Duodenal mucosa (tissue), 2 donors: Measurements from ENCODE around the gene PRR29.

Experiments
- H3K27ac ChIP-seq: one replicate; pipeline ENCODE4 v1.7.0; 2013; ENCODE audit warnings: low read depth, low read length
- H3K27me3 ChIP-seq, 2 donors: one replicate each; pipeline ENCODE4 v1.7.0; 2013; ENCODE audit warnings: low read length in 2 of 2, control low read depth in 1 of 2; ENCODE audit not compliant: insufficient read depth in 2 of 2, control insufficient read depth in 1 of 2
- H3K36me3 ChIP-seq, 2 donors: one replicate each; pipeline ENCODE4 v1.7.0; 2013; ENCODE audit warnings: low read length in 2 of 2, control low read depth in 1 of 2; ENCODE audit not compliant: insufficient read depth in 2 of 2, control insufficient read depth in 1 of 2
- H3K4me1 ChIP-seq, 2 donors: one replicate each; pipeline ENCODE4 v1.7.0; 2013; ENCODE audit warnings: low read length in 2 of 2, control low read depth in 1 of 2; ENCODE audit not compliant: insufficient read depth in 2 of 2, control insufficient read depth in 1 of 2
- H3K4me3 ChIP-seq, 2 donors: one replicate each; pipeline ENCODE4 v1.7.0; 2013; ENCODE audit warnings: low read length in 2 of 2, low read depth in 1 of 2
- H3K9ac ChIP-seq, 2 donors: one replicate each; pipeline ENCODE4 v1.7.0; 2013; ENCODE audit warnings: low read length in 2 of 2, low read depth in 1 of 2
- H3K9me3 ChIP-seq, 2 donors: one replicate each; pipeline ENCODE4 v1.7.0; 2013; ENCODE audit warnings: low read length in 2 of 2, control low read depth in 1 of 2; ENCODE audit not compliant: control insufficient read depth in 1 of 2

PRR29 gene

GRCh38 chr17:63998050-63998720 is at the start of gene PRR29:
Gene PRR29 (plus strand): TSS chr17:63998351. CDS start chr17:63998365, 14 bp downstream.
- H3K36me3 ChIP-seq = peaks cover 0 to 3% of the 10 kb centered on the region in 2 donors
- H3K9me3 ChIP-seq = no peaks in the 10 kb centered on the region
- H3K4me1 ChIP-seq = peaks cover 4 to 21% of the 10 kb centered on the region in 2 donors
- peak within 1 kb of the TSS in 1 of 2 donors; percentile 10 for H3K9ac ChIP-seq
- H3K4me3 ChIP-seq = peak within 1 kb of the TSS; percentile 73 to 82
- H3K27ac ChIP-seq = no peak within 1 kb of the TSS
- H3K27me3 ChIP-seq = peaks cover 9 to 21% of the 10 kb centered on the region in 2 donors

GRCh38 chr17:63948521-63948920 is 49.6 kb upstream of the PRR29 start:
- Histone ChIP-seq H3K27ac (no peak overlapping the region), H3K4me1 (peaks cover 0 to 3% of the 10 kb centered on the region in 2 donors)

GRCh38 chr17:63949576-63950250 is 48.4 kb upstream of the PRR29 start:
- Histone ChIP-seq H3K36me3 (no peaks in the 10 kb centered on the region), H3K4me1 (peaks cover 0 to 3% of the 10 kb centered on the region in 2 donors), H3K4me3 (no peak overlapping the region), H3K9ac (no peak overlapping the region), H3K27me3 (no peaks in the 10 kb centered on the region), H3K27ac (no peak overlapping the region), H3K9me3 (no peaks in the 10 kb centered on the region)

More at GRCh38 chr17:63948521-63948920, 49.6 kb upstream of the PRR29 start:
- H3K27me3 ChIP-seq = no peaks in the 10 kb centered on the region
- H3K4me3 ChIP-seq = no peak overlapping the region
- H3K36me3 ChIP-seq = no peaks in the 10 kb centered on the region
- H3K9ac ChIP-seq = no peak overlapping the region
- no peaks in the 10 kb centered on the region for H3K9me3 ChIP-seq

GRCh38 chr17:63950940-63951907 is 46.9 kb upstream of the PRR29 start:
- no peak overlapping the region for H3K9ac ChIP-seq
- H3K4me3 ChIP-seq = no peak overlapping the region
- no peaks in the 10 kb centered on the region for H3K27me3 ChIP-seq
- H3K27ac ChIP-seq = no peak overlapping the region
- H3K9me3 ChIP-seq = no peaks in the 10 kb centered on the region
- peaks cover 0 to 3% of the 10 kb centered on the region in 2 donors for H3K4me1 ChIP-seq
- no peaks in the 10 kb centered on the region for H3K36me3 ChIP-seq

GRCh38 chr17:63954402-63955063 is 43.6 kb upstream of the PRR29 start:
- no peak overlapping the region for H3K9ac ChIP-seq
- H3K27ac ChIP-seq = no peak overlapping the region
- no peaks in the 10 kb centered on the region for H3K36me3 ChIP-seq
- no peak overlapping the region for H3K4me3 ChIP-seq
- H3K4me1 ChIP-seq = no peaks in the 10 kb centered on the region
- H3K27me3 ChIP-seq = no peaks in the 10 kb centered on the region
- H3K9me3 ChIP-seq = no peaks in the 10 kb centered on the region

GRCh38 chr17:63955232-63955631 is 42.9 kb upstream of the PRR29 start:
- H3K9ac ChIP-seq = no peak overlapping the region
- H3K4me3 ChIP-seq = no peak overlapping the region
- H3K4me1 ChIP-seq = no peaks in the 10 kb centered on the region
- no peaks in the 10 kb centered on the region for H3K36me3 ChIP-seq
- no peak overlapping the region for H3K27ac ChIP-seq
- no peaks in the 10 kb centered on the region for H3K27me3 ChIP-seq
- H3K9me3 ChIP-seq = no peaks in the 10 kb centered on the region

GRCh38 chr17:63955791-63956190 is 42.4 kb upstream of the PRR29 start:
- Histone ChIP-seq H3K4me1 (no peaks in the 10 kb centered on the region), H3K9ac (no peak overlapping the region)

GRCh38 chr17:63956296-63956920 is 41.7 kb upstream of the PRR29 start:
- Histone ChIP-seq H3K9ac (no peak overlapping the region), H3K27ac (no peak overlapping the region), H3K9me3 (no peaks in the 10 kb centered on the region), H3K4me3 (no peak overlapping the region), H3K4me1 (peaks cover 3 to 4% of the 10 kb centered on the region in 2 donors), H3K36me3 (no peaks in the 10 kb centered on the region), H3K27me3 (no peaks in the 10 kb centered on the region)

More at GRCh38 chr17:63955791-63956190, 42.4 kb upstream of the PRR29 start:
- Histone ChIP-seq H3K4me3 (no peak overlapping the region), H3K27me3 (no peaks in the 10 kb centered on the region), H3K36me3 (no peaks in the 10 kb centered on the region), H3K27ac (no peak overlapping the region), H3K9me3 (no peaks in the 10 kb centered on the region)

GRCh38 chr17:63960006-63960405 is 38.1 kb upstream of the PRR29 start:
- H3K9me3 ChIP-seq = no peaks in the 10 kb centered on the region
- H3K4me1 ChIP-seq = peaks cover 3 to 5% of the 10 kb centered on the region in 2 donors
- no peak overlapping the region for H3K9ac ChIP-seq
- H3K4me3 ChIP-seq = no peak overlapping the region
- no peaks in the 10 kb centered on the region for H3K36me3 ChIP-seq
- no peaks in the 10 kb centered on the region for H3K27me3 ChIP-seq
- no peak overlapping the region for H3K27ac ChIP-seq
